Right lobe of liver (tissue), 6 donors: ENCODE measurements around the gene TTC6. TPM values are rescaled to one million over a fixed set of nuclear protein-coding genes. Genes with fewer than 3 reads are reported as not detected.

Experiments used
- ATAC-seq, 4 donors: fragments of 200-7000 bp; cut with Tn5 transposase; one replicate each; pipeline ENCODE4 v1.9.1; 2020; ENCODE audit warnings: mild to moderate bottlenecking in 4 of 4, moderate library complexity in 4 of 4
- DNase-seq, 3 donors: peaks; one replicate each; pipeline ENCODE4 v3.0.0-alpha.2; 2020
- H3K27ac ChIP-seq, 3 donors: fragments of 200-600 bp; one replicate each; pipeline ENCODE4 v1.8.0; 2022
- H3K27me3 ChIP-seq, 2 donors: fragments of 200-600 bp; one replicate each; pipeline ENCODE4 v1.8.0; 2022
- H3K36me3 ChIP-seq, 4 donors: fragments of 200-600 bp; sonication (generic) in 1 of 4; one replicate each; pipeline versions ENCODE4 v1.5.1 to v1.8.0; 2017 to 2022; ENCODE audit warnings: control low read depth in 1 of 4
- H3K4me1 ChIP-seq, 4 donors: fragments of 200-600 bp; sonication (generic) in 1 of 4; one replicate each; pipeline versions ENCODE4 v1.5.1 to v1.8.0; 2017 to 2022; ENCODE audit warnings: control low read depth in 1 of 4
- H3K4me3 ChIP-seq, 3 donors: fragments of 200-600 bp; one replicate each; pipeline ENCODE4 v1.8.0; 2022
- H3K9me3 ChIP-seq, 4 donors: fragments of 200-600 bp; sonication (generic) in 1 of 4; one replicate each; pipeline versions ENCODE4 v1.5.1 to v1.8.0; 2017 to 2022; ENCODE audit warnings: control low read depth in 1 of 4
- CTCF ChIP-seq, 4 donors: fragments of 200-600 bp in 3 of 4; fragments of 450-650 bp in 1 of 4; IDR thresholded peaks; one replicate each; pipeline versions ENCODE4 v1.5.1 to v1.8.0; 2016 to 2022; ENCODE audit warnings: antibody characterized with exemption in 4 of 4, mild to moderate bottlenecking in 2 of 4
- POLR2A ChIP-seq: fragments of 450-650 bp; IDR thresholded peaks from one replicate; pipeline ENCODE4 v1.6.1; 2017; ENCODE audit warnings: antibody characterized with exemption, mild to moderate bottlenecking
- WGBS: methylation state at CpG from one replicate; pipeline ENCODE4 v1.1.6; 2018; ENCODE audit warnings: low coverage, low lambda C conversion rate; ENCODE audit not compliant: insufficient coverage; ENCODE audit errors: missing lambda C conversion rate; 5-methylcytosine and 5-hydroxymethylcytosine counted together
- intact Hi-C, 2 donors: fragments of 100-400 bp; cut with DNase I; formaldehyde crosslinking; loops; one replicate each; pipeline versions ENCODE4 v1.11.2 to v1.14.1; 2022
- total RNA-seq, 6 experiments: library from RNA; depleted of rRNA in 2 of 6; stranded (reverse); fragments of >200 nt in 2 of 6; fragmentation: NEBNext Ultra II Directional in 3 of 6; extraction: Animal tissue kit (Norgen Biotek cat#: 25700) in 3 of 6; gene quantifications; one replicate each; pipeline versions ENCODE4 v1.1.0 to v1.2.4, GENCODE V29; 2016 to 2023
- donor health status: DM: no; HTN: yes; CAD: no.
- donor health status: DM: no; HTN: no; CAD: no.
- donor health status: DM: no; HTN: no; CAD: no.
- donor health status: DM: no; HTN: yes; CAD: no.
- donor health status: DM: no; HTN: yes; CAD: no.

Gene TTC6
- total RNA-seq, 6 experiments from 2014 or later: 3.7 to 10.4 (median 4.6) TPM

- peak in 2 of 3 donors; percentile 45 to 63 for DNase-seq
- WGBS: 1% methylated on average over 14 of the region's 42 CpGs
- no peaks in the 10 kb centered on the region for H3K27me3 ChIP-seq
- intact Hi-C loops: loop anchor here in 1 of 2 donors (5.0 kb wide), 1 partner anchor 345 kb away; no protein-coding TSS in a partner anchor
- peak overlapping the region; percentile 88 to 97 (median 93) for H3K27ac ChIP-seq
- peak overlapping the region; percentile 59 to 85 (median 65) for H3K4me3 ChIP-seq
- no peaks in the 10 kb centered on the region for H3K4me1 ChIP-seq
- no peaks in the 10 kb centered on the region for H3K36me3 ChIP-seq
- no peaks in the 10 kb centered on the region for H3K9me3 ChIP-seq
- ATAC-seq: peak in 2 of 4 donors; percentile 1
- TF ChIP-seq CTCF (IDR thresholded peaks at IDR 0.05) (no peak), POLR2A (no peak)
These were observed 2.7 kb upstream of the TTC6 start for GRCh38 chr14:37592482-37593408.

- no peak for ATAC-seq
- 5% methylated on average over 14 of the region's 14 CpGs for WGBS
- Histone ChIP-seq H3K4me3 (peak overlapping the region; percentile 59 to 85 (median 65)), H3K27me3 (no peaks in the 10 kb centered on the region), H3K9me3 (no peaks in the 10 kb centered on the region), H3K27ac (peak overlapping the region; percentile 88 to 97 (median 93)), H3K4me1 (no peaks in the 10 kb centered on the region), H3K36me3 (no peaks in the 10 kb centered on the region)
- intact Hi-C loops: loop anchor here in 1 of 2 donors (5.0 kb wide), 1 partner anchor 346 kb away; no protein-coding TSS in a partner anchor
- DNase-seq: no peak
- TF ChIP-seq CTCF (IDR thresholded peaks at IDR 0.05) (no peak), POLR2A (no peak)
These were observed 1.8 kb upstream of the TTC6 start for GRCh38 chr14:37593511-37594237.

GRCh38 chr14:37594238-37594970, 1.0 kb upstream of the TTC6 start:
- peak; percentile 19 to 35 (median 23) for ATAC-seq
- no peaks in the 10 kb centered on the region for H3K4me1 ChIP-seq
- H3K4me3 ChIP-seq: peak overlapping the region; percentile 59 to 85 (median 65)
- WGBS: 0% methylated on average over 16 of the region's 56 CpGs
- DNase-seq: peak; percentile 67 to 86 (median 76)
- intact Hi-C loops: loop anchor here in 1 of 2 donors (5.0 kb wide), 1 partner anchor 347 kb away; no protein-coding TSS in a partner anchor
- no peaks in the 10 kb centered on the region for H3K9me3 ChIP-seq
- H3K27ac ChIP-seq: peak overlapping the region; percentile 88 to 97 (median 93)
- no peaks in the 10 kb centered on the region for H3K36me3 ChIP-seq
- TF ChIP-seq POLR2A (no peak), CTCF (IDR thresholded peaks at IDR 0.05) (peak; percentile 68 to 91 (median 81))
- no peaks in the 10 kb centered on the region for H3K27me3 ChIP-seq
